ENCODE results near the gene CCDC57. TPM values are rescaled to one million over a fixed set of nuclear protein-coding genes. Genes with fewer than 3 reads are reported as not detected.

Gene CCDC57
- total RNA-seq, 2 donors from 2014 or later, result 19.4 to 58.1 TPM

GRCh38 chr17:82149401-82150099 is 63.1 kb downstream of the CCDC57 start:
- H3K27me3 ChIP-seq (replicated peaks; ENCODE audit: insufficient read depth), result no peaks in the 10 kb centered on the region
- no peak overlapping the region for H3K4me3 ChIP-seq
- H3K9me3 ChIP-seq, result no peaks in the 10 kb centered on the region
- ATAC-seq (ENCODE audit: insufficient number of reproducible peaks, low FRiP score, low read depth) (no peak), DNase-seq (ENCODE audit: low spot score) (no peak)
- no peak for TF ChIP-seq CTCF (IDR thresholded peaks at IDR 0.05)
- no peak overlapping the region for H3K27ac ChIP-seq
- H3K36me3 ChIP-seq, result no peaks in the 10 kb centered on the region
- H3K4me1 ChIP-seq (ENCODE audit: control insufficient read depth in 1 of 2, low read depth in 2 of 2), result no peaks in the 10 kb centered on the region

GRCh38 chr17:82148997-82149396 is 63.6 kb downstream of the CCDC57 start:
- Histone ChIP-seq H3K4me3 (no peak overlapping the region), H3K36me3 (no peaks in the 10 kb centered on the region), H3K4me1 (ENCODE audit: control insufficient read depth in 1 of 2, low read depth in 2 of 2) (no peaks in the 10 kb centered on the region), H3K9me3 (no peaks in the 10 kb centered on the region), H3K27me3 (replicated peaks; ENCODE audit: insufficient read depth) (no peaks in the 10 kb centered on the region), H3K27ac (no peak overlapping the region)
- no peak for TF ChIP-seq CTCF (IDR thresholded peaks at IDR 0.05)
- DNase-seq (ENCODE audit: low spot score) (no peak), ATAC-seq (ENCODE audit: insufficient number of reproducible peaks, low FRiP score, low read depth) (no peak)

- Histone ChIP-seq H3K4me3 (no peak overlapping the region), H3K27me3 (replicated peaks; ENCODE audit: insufficient read depth) (no peaks in the 10 kb centered on the region), H3K27ac (no peak overlapping the region), H3K36me3 (no peaks in the 10 kb centered on the region), H3K9me3 (no peaks in the 10 kb centered on the region), H3K4me1 (ENCODE audit: control insufficient read depth in 1 of 2, low read depth in 2 of 2) (no peaks in the 10 kb centered on the region)
- no peak for TF ChIP-seq CTCF (IDR thresholded peaks at IDR 0.05)
- DNase-seq (ENCODE audit: low spot score) (no peak), ATAC-seq (ENCODE audit: insufficient number of reproducible peaks, low FRiP score, low read depth) (no peak)
Observed at GRCh38 chr17:82148011-82148410, 64.6 kb downstream of the CCDC57 start.

GRCh38 chr17:82146663-82147654 is 65.7 kb downstream of the CCDC57 start:
- Histone ChIP-seq H3K27ac (no peak overlapping the region), H3K36me3 (no peaks in the 10 kb centered on the region), H3K4me1 (ENCODE audit: control insufficient read depth in 1 of 2, low read depth in 2 of 2) (no peaks in the 10 kb centered on the region), H3K4me3 (no peak overlapping the region), H3K27me3 (replicated peaks; ENCODE audit: insufficient read depth) (no peaks in the 10 kb centered on the region), H3K9me3 (no peaks in the 10 kb centered on the region)
- ATAC-seq (ENCODE audit: insufficient number of reproducible peaks, low FRiP score, low read depth), result no peak
- no peak for TF ChIP-seq CTCF (IDR thresholded peaks at IDR 0.05)
- DNase-seq (ENCODE audit: low spot score), result no peak

- Histone ChIP-seq H3K27ac (no peak overlapping the region), H3K4me1 (ENCODE audit: control insufficient read depth in 1 of 2, low read depth in 2 of 2) (no peaks in the 10 kb centered on the region), H3K9me3 (no peaks in the 10 kb centered on the region), H3K36me3 (no peaks in the 10 kb centered on the region), H3K27me3 (replicated peaks; ENCODE audit: insufficient read depth) (no peaks in the 10 kb centered on the region), H3K4me3 (no peak overlapping the region)
- ATAC-seq (ENCODE audit: insufficient number of reproducible peaks, low FRiP score, low read depth) (no peak), DNase-seq (ENCODE audit: low spot score) (no peak)
- no peak for TF ChIP-seq CTCF (IDR thresholded peaks at IDR 0.05)
Observed at GRCh38 chr17:82145550-82146155, 67.0 kb downstream of the CCDC57 start.
